T1000 (cell line): ENCODE data around the gene TSACC.

Experiments
- DNase-seq: peaks from one replicate; lab custom pipeline; 2025; ENCODE audit warnings: mixed read lengths; lab: John Stamatoyannopoulos, UW

Gene TSACC

DNA sequence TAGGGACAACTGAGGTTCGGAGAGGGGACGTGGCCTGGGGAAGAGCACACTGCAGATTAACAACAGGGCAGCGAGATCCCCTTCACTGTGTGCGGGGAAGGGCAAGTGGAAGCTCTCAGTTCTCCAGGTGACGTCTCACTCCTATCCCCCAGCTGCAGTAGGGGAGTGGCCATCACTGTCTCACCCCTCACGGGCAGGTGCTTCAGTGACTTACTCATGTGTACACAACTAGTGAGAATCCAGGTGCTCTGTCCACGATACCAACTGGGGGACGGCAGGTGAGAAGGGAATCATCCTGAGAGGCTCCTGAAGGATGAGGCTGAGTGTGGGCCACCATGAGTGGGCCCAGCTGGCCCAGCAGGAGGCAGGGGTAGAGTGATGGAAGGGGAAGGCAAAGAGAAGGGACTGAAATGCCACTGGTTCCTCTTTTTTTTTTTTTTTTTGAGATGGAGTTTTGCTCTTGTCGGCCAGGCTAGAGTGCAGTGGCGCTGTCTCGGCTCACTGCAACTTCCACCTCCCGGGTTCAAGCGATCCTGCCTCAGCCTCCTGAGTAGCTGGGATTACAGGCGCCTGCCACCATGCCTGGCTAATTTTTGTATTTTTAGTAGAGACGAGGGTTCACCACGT is 56.6 kb downstream of the TSACC start:
- DNase-seq, result no peak
